HepG2 (cell line): ENCODE results near the gene HS3ST5. TPM values are rescaled to one million over a fixed set of nuclear protein-coding genes. Genes with fewer than 3 reads are reported as not detected.
A peak's percentile ranks its signal among the peaks of the same experiment; 100 is the strongest.

Experiments
- ELF3 ChIP-seq: IDR thresholded peaks from 2 replicates; pipeline ENCODE4 v1.6.1; 2016; ENCODE audit warnings: missing genetic modification reagents, missing compliant biosample characterization
- GABPB1 ChIP-seq: IDR thresholded peaks from 2 replicates; pipeline ENCODE4 v1.6.1; 2016; ENCODE audit warnings: mild to moderate bottlenecking, missing genetic modification reagents, moderate library complexity, missing compliant biosample characterization
- KDM1A ChIP-seq: IDR thresholded peaks from 2 replicates; pipeline ENCODE4 v1.6.1; 2016; ENCODE audit warnings: missing compliant biosample characterization
- NCOR1 ChIP-seq: fragments of 200-600 bp; sonication (generic); IDR thresholded peaks from 2 replicates; pipeline ENCODE4 v1.7.0; 2017; ENCODE audit warnings: antibody characterized with exemption, low read length, borderline replicate concordance
- RXRB ChIP-seq: IDR thresholded peaks from 2 replicates; pipeline ENCODE4 v1.6.1; 2016; ENCODE audit warnings: borderline replicate concordance, missing genetic modification reagents, missing compliant biosample characterization
- ZFP1 ChIP-seq: IDR thresholded peaks from 2 replicates; pipeline ENCODE4 v1.6.1; 2016
- ZFP36 ChIP-seq: fragments of 150-350 bp; IDR thresholded peaks from 2 replicates; pipeline ENCODE4 v1.6.1; 2018; ENCODE audit warnings: borderline replicate concordance, low read length, low read depth; ENCODE audit not compliant: partially characterized antibody
- polyA plus RNA-seq, 8 experiments: library from polyadenylated mRNA; depleted of rRNA in 3 of 8; stranded (reverse) in 7 of 8; unstranded in 1 of 8; fragments of >200 nt; fragmentation: Illumina TruSeq in 4 of 8; extraction: Trizol in 4 of 8; gene quantifications; 2 replicates each; pipeline versions ENCODE4 v1.2.1 to v1.2.3, GENCODE V29; 2011 to 2016; ENCODE audit warnings: low read depth in 4 of 8, missing spikeins in 1 of 8, mixed read lengths in 1 of 8; ENCODE audit not compliant: insufficient read depth in 1 of 8
- total RNA-seq, 5 experiments: library from RNA; depleted of rRNA; stranded (reverse); fragments of >200 nt; fragmentation: Illumina TruSeq; extraction: Trizol; gene quantifications; 2 replicates each; pipeline ENCODE4 v1.2.3, GENCODE V29; 2016; ENCODE audit warnings: low read depth in 1 of 5
- TF ChIP-seq, protein P1 (sequence below): IDR thresholded peaks from 2 replicates; pipeline ENCODE4 v1.4.0; 2020; ENCODE audit warnings: mild to moderate bottlenecking, missing genetic modification reagents
- TF ChIP-seq, protein P2 (sequence below): sonication (generic); formaldehyde crosslinking; IDR thresholded peaks from 2 replicates; pipeline ENCODE4 v1.8.0; 2022; ENCODE audit warnings: missing genetic modification reagents, mild to moderate bottlenecking, moderate library complexity, borderline replicate concordance
- TF ChIP-seq, protein P3 (sequence below): sonication (generic); formaldehyde crosslinking; conservative IDR thresholded peaks from 2 replicates; pipeline ENCODE4 v1.4.0; 2020; ENCODE audit warnings: mild to moderate bottlenecking, missing genetic modification reagents, moderate library complexity

The HS3ST5 gene
- total and polyA plus RNA-seq, 2 of the 13 experiments (the other 11 are each of a cell fraction or from before 2014, with no cell fraction given): 1.1 to 1.6 TPM

DNA sequence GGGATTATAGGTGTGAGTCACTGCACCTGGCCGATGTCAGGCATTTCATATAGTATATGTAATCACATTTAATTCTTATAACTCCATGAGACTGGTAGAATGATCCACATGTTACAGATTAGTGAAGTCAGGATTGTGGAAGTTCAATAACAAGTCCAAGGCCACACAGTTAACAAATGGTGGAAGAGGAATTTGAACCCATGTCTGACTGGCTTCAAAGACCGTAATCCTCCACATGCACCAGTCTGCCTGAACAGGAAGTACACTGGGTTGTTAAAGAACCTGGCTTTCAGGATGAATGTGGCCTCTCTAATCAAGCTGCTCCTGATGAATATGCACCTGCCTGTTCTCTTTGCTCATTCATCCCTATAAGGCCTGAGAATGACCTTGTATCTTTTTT, 249.9 kb downstream of the HS3ST5 start (continued):
- TF ChIP-seq, protein P1, sequence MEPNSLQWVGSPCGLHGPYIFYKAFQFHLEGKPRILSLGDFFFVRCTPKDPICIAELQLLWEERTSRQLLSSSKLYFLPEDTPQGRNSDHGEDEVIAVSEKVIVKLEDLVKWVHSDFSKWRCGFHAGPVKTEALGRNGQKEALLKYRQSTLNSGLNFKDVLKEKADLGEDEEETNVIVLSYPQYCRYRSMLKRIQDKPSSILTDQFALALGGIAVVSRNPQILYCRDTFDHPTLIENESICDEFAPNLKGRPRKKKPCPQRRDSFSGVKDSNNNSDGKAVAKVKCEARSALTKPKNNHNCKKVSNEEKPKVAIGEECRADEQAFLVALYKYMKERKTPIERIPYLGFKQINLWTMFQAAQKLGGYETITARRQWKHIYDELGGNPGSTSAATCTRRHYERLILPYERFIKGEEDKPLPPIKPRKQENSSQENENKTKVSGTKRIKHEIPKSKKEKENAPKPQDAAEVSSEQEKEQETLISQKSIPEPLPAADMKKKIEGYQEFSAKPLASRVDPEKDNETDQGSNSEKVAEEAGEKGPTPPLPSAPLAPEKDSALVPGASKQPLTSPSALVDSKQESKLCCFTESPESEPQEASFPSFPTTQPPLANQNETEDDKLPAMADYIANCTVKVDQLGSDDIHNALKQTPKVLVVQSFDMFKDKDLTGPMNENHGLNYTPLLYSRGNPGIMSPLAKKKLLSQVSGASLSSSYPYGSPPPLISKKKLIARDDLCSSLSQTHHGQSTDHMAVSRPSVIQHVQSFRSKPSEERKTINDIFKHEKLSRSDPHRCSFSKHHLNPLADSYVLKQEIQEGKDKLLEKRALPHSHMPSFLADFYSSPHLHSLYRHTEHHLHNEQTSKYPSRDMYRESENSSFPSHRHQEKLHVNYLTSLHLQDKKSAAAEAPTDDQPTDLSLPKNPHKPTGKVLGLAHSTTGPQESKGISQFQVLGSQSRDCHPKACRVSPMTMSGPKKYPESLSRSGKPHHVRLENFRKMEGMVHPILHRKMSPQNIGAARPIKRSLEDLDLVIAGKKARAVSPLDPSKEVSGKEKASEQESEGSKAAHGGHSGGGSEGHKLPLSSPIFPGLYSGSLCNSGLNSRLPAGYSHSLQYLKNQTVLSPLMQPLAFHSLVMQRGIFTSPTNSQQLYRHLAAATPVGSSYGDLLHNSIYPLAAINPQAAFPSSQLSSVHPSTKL (CRISPR knock-in tag): peak; percentile 42; the same call in 1 of the 2 replicates
- TF ChIP-seq ZFP36 (no peak), ELF3 (CRISPR knock-in tag) (0 out of 2 replicates have a peak, but pooled peaks have one; percentile 18), ZFP1 (CRISPR knock-in tag) (no peak), NCOR1 (peak; percentile 53; the same call in 1 of the 2 replicates), KDM1A (no peak), GABPB1 (CRISPR knock-in tag) (peak; percentile 19; the same call in 1 of the 2 replicates), RXRB (CRISPR knock-in tag) (no peak)
- TF ChIP-seq, protein P2, sequence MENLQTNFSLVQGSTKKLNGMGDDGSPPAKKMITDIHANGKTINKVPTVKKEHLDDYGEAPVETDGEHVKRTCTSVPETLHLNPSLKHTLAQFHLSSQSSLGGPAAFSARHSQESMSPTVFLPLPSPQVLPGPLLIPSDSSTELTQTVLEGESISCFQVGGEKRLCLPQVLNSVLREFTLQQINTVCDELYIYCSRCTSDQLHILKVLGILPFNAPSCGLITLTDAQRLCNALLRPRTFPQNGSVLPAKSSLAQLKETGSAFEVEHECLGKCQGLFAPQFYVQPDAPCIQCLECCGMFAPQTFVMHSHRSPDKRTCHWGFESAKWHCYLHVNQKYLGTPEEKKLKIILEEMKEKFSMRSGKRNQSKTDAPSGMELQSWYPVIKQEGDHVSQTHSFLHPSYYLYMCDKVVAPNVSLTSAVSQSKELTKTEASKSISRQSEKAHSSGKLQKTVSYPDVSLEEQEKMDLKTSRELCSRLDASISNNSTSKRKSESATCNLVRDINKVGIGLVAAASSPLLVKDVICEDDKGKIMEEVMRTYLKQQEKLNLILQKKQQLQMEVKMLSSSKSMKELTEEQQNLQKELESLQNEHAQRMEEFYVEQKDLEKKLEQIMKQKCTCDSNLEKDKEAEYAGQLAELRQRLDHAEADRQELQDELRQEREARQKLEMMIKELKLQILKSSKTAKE: 0 out of 2 replicates have a peak, but pooled peaks have one; percentile 15
- TF ChIP-seq, protein P3, sequence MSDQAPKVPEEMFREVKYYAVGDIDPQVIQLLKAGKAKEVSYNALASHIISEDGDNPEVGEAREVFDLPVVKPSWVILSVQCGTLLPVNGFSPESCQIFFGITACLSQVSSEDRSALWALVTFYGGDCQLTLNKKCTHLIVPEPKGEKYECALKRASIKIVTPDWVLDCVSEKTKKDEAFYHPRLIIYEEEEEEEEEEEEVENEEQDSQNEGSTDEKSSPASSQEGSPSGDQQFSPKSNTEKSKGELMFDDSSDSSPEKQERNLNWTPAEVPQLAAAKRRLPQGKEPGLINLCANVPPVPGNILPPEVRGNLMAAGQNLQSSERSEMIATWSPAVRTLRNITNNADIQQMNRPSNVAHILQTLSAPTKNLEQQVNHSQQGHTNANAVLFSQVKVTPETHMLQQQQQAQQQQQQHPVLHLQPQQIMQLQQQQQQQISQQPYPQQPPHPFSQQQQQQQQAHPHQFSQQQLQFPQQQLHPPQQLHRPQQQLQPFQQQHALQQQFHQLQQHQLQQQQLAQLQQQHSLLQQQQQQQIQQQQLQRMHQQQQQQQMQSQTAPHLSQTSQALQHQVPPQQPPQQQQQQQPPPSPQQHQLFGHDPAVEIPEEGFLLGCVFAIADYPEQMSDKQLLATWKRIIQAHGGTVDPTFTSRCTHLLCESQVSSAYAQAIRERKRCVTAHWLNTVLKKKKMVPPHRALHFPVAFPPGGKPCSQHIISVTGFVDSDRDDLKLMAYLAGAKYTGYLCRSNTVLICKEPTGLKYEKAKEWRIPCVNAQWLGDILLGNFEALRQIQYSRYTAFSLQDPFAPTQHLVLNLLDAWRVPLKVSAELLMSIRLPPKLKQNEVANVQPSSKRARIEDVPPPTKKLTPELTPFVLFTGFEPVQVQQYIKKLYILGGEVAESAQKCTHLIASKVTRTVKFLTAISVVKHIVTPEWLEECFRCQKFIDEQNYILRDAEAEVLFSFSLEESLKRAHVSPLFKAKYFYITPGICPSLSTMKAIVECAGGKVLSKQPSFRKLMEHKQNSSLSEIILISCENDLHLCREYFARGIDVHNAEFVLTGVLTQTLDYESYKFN (CRISPR knock-in tag): 0 out of 2 replicates have a peak, but pooled peaks have one; percentile 26
